Cardiac muscle cell (in vitro differentiated cells and primary cell): ENCODE results near the gene ATRNL1. TPM values are rescaled to one million over a fixed set of nuclear protein-coding genes. Genes with fewer than 3 reads are reported as not detected.

Experiments
- DNase-seq, 2 donors: peaks; one replicate each; pipeline versions ENCODE4 v3.0.0 to v3.0.0-alpha.2; 2010 to 2017; ENCODE audit warnings: low read depth in 1 of 2, low spot score in 1 of 2
- H3K27ac ChIP-seq: fragments of 200-600 bp; sonication (generic); 2 replicates; pipeline ENCODE4 v1.5.1; 2016
- H3K27me3 ChIP-seq: fragments of 200-600 bp; sonication (generic); 2 replicates; pipeline ENCODE4 v1.6.0; 2016; ENCODE audit warnings: control low read depth
- H3K36me3 ChIP-seq: fragments of 200-600 bp; sonication (generic); 2 replicates; pipeline ENCODE4 v1.5.1; 2016; ENCODE audit warnings: control low read depth
- H3K4me1 ChIP-seq: fragments of 200-600 bp; sonication (generic); 2 replicates; pipeline ENCODE4 v1.8.1; 2017; ENCODE audit warnings: low read depth, mild to moderate bottlenecking, mixed run types
- H3K4me3 ChIP-seq: fragments of 200-600 bp; sonication (generic); 2 replicates; pipeline ENCODE4 v1.5.1; 2016; ENCODE audit warnings: mild to moderate bottlenecking
- H3K9me3 ChIP-seq: fragments of 200-600 bp; sonication (generic); 2 replicates; pipeline ENCODE4 v1.5.1; 2017; ENCODE audit warnings: low read depth, mild to moderate bottlenecking, control low read depth
- CTCF ChIP-seq: IDR thresholded peaks from 2 replicates; pipeline ENCODE4 v1.5.1; 2012; ENCODE audit warnings: low read depth, mild to moderate bottlenecking, low read length
- polyA plus RNA-seq: library from polyadenylated mRNA; unstranded; fragments of >200 nt; fragmentation: Nextera tagmentation; extraction: Ambion mirVana; gene quantifications from 2 replicates; pipeline ENCODE4 v1.2.1, GENCODE V29; 2016
- total RNA-seq: library from RNA; depleted of rRNA; stranded (reverse); fragments of >200 nt; gene quantifications from 2 replicates; pipeline ENCODE4 v1.2.3, GENCODE V29; 2016

Gene ATRNL1
- total and polyA plus RNA-seq, 2 experiments from 2014 or later: 4.5 to 14.1 TPM

GRCh38 chr10:115774721-115775120 lies 681.6 kb downstream of the ATRNL1 start:
- no peaks in the 10 kb centered on the region for H3K27me3 ChIP-seq
- no peak overlapping the region for H3K4me3 ChIP-seq
- H3K36me3 ChIP-seq: no peaks in the 10 kb centered on the region
- H3K4me1 ChIP-seq: no peaks in the 10 kb centered on the region
- H3K27ac ChIP-seq: no peak overlapping the region
- TF ChIP-seq CTCF: no peak
- DNase-seq: no peak
- H3K9me3 ChIP-seq: no peaks in the 10 kb centered on the region

- H3K36me3 ChIP-seq: no peaks in the 10 kb centered on the region
- no peaks in the 10 kb centered on the region for H3K27me3 ChIP-seq
- no peak overlapping the region for H3K4me3 ChIP-seq
- TF ChIP-seq CTCF: no peak
- no peaks in the 10 kb centered on the region for H3K9me3 ChIP-seq
- no peak for DNase-seq
- no peak overlapping the region for H3K27ac ChIP-seq
- H3K4me1 ChIP-seq: no peaks in the 10 kb centered on the region
Measured at GRCh38 chr10:115777646-115778045, 684.5 kb downstream of the ATRNL1 start.

- H3K36me3 ChIP-seq: no peaks in the 10 kb centered on the region
- H3K9me3 ChIP-seq: no peaks in the 10 kb centered on the region
- no peaks in the 10 kb centered on the region for H3K27me3 ChIP-seq
- TF ChIP-seq CTCF: no peak
- H3K4me1 ChIP-seq: no peaks in the 10 kb centered on the region
- DNase-seq: no peak
- no peak overlapping the region for H3K4me3 ChIP-seq
- H3K27ac ChIP-seq: no peak overlapping the region
Measured at GRCh38 chr10:115790220-115790619, 697.1 kb downstream of the ATRNL1 start.

- no peaks in the 10 kb centered on the region for H3K9me3 ChIP-seq
- peaks cover 8% of the 10 kb centered on the region for H3K4me1 ChIP-seq
- H3K4me3 ChIP-seq: no peak overlapping the region
- no peak for DNase-seq
- no peak overlapping the region for H3K27ac ChIP-seq
- H3K27me3 ChIP-seq: no peaks in the 10 kb centered on the region
- no peaks in the 10 kb centered on the region for H3K36me3 ChIP-seq
- no peak for TF ChIP-seq CTCF
Measured at GRCh38 chr10:115795964-115796363, 702.8 kb downstream of the ATRNL1 start.

GRCh38 chr10:115801457-115801856 lies 708.3 kb downstream of the ATRNL1 start:
- no peaks in the 10 kb centered on the region for H3K9me3 ChIP-seq
- no peaks in the 10 kb centered on the region for H3K36me3 ChIP-seq
- H3K27me3 ChIP-seq: no peaks in the 10 kb centered on the region
- no peak for TF ChIP-seq CTCF
- no peak overlapping the region for H3K27ac ChIP-seq
- peaks cover 8% of the 10 kb centered on the region for H3K4me1 ChIP-seq
- DNase-seq: no peak
- no peak overlapping the region for H3K4me3 ChIP-seq

- Histone ChIP-seq H3K36me3 (no peaks in the 10 kb centered on the region), H3K27me3 (no peaks in the 10 kb centered on the region), H3K4me1 (peaks cover 8% of the 10 kb centered on the region), H3K9me3 (no peaks in the 10 kb centered on the region), H3K27ac (no peak overlapping the region), H3K4me3 (no peak overlapping the region)
- no peak for DNase-seq
- TF ChIP-seq CTCF: no peak
Measured at GRCh38 chr10:115801992-115802391, 708.8 kb downstream of the ATRNL1 start.
